ENCODE measurements around the gene TEAD3.
"Not testable (repeated sequence)": the region's sequence is repeated elsewhere in the genome, so short reads cannot be mapped to it uniquely, and the experiment has no call there.

Gene TEAD3

GRCh38 chr6:35515939-35516338 is 19.1 kb upstream of the TEAD3 start:
- in situ Hi-C loops (cut with MboI; ENCODE audit: low pct_unique_long_range_greater_than_20kb, low sequenced_read_pairs); DNase-seq: not testable (repeated sequence)

DNA sequence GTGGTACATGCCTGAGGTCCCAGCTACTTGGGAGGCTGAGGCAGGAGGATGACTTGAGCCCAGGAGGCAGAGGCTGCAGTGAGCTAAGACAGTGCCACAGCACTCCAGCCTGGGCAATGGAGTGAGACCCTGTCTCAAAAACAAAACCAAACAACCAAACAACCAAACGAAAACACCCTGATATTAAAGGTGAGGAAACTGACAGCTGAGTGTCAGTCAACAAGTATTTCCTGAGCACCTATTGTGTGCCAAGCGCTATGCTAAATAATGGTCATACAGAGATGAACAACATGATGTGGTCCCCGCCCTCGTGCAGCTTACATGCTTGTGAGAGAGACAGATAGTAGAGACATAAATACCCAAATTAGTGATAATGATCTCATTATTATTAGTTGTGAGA is 17.7 kb upstream of the TEAD3 start:
- in situ Hi-C loops (cut with MboI; ENCODE audit: low pct_unique_long_range_greater_than_20kb, low sequenced_read_pairs): no loop called here

GRCh38 chr6:35512740-35513139 is 15.9 kb upstream of the TEAD3 start, which contains the start of gene TULP1:
Gene TULP1 (minus strand): TSS chr6:35512896. CDS start chr6:35512858, 38 bp downstream.
- in situ Hi-C loops (cut with MboI; ENCODE audit: low pct_unique_long_range_greater_than_20kb, low sequenced_read_pairs): no loop called here
- DNase-seq: no peak

More for the DNA sequence above, 17.7 kb upstream of the TEAD3 start:
- DNase-seq: no peak

DNA sequence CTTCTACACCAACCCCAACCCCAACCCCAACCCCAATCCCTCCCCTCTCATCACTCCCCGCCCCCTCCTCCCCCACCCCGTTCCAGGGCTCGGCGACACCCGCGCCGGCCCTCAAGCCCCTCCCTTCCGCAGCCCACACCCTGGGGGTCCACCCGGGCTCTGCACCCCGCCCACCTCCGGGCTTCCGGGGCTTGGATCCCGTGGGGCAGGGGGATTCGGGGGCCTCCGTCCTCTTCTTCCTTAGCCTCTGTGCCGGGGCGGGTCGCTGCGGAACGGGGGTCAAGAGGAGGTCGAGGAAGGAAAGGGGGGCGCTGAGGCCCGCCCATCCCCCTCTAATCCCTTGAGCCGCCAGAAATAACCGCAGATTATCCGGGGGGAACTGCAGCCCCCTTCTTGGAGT is 15.1 kb upstream of the TEAD3 start:
- in situ Hi-C loops (cut with MboI; ENCODE audit: low pct_unique_long_range_greater_than_20kb, low sequenced_read_pairs): no loop called here
- no peak for DNase-seq

GRCh38 chr6:35511562-35511941 is 14.7 kb upstream of the TEAD3 start:
- in situ Hi-C loops (cut with MboI; ENCODE audit: low pct_unique_long_range_greater_than_20kb, low sequenced_read_pairs): no loop called here
- DNase-seq: no peak

DNA sequence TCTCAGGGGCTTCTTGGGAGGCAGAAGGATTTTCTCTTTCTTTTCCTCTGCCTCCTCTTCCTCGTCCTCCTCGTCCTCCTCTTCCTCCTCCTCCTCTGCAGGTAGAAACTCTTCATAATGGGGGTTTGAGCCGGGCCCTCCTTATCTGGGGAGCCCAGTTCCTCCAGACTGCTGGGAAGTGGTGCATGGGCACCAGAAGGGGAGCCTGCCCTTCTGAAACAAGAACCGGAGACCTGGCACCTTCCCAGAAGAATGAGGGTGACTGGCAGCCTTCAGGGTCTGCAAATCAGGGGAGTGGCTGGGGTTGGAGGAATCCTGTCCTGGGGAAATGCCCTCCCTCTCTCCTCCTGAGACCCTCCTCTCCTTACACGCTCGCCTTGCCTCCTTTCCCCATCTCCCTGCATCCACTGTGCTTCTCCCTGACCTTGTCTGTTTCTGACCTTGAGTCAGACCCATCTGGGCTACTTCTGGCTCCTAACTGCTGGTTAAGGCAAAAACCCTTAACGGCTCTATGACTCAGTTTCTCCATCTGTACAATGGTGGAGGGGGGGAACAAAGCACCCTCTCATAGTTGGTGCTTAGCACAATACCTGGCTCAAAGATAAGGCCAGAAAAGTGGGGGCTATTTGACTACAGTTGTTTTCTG is 14.2 kb upstream of the TEAD3 start:
- in situ Hi-C loops (cut with MboI; ENCODE audit: low pct_unique_long_range_greater_than_20kb, low sequenced_read_pairs): no loop called here
- no peak for DNase-seq

DNA sequence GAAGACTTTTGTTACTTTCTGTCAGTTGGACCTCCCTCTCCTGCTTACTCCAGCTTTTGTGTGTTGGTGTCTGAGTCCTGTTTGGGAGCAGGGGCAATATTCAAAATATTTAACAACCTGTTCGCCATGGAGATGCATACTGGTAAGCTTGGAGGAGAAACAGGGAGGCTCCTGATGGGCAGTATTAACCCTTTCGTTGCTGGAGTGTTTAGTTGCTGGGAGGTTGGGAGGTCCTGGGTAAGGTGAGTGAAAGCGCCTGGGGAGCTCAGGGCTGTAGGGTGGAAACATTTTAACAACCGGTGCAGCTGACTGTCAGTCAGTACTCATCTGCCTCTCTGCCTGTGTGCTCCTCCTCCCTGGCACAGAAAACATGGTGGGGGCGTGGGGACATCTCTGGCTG is 11.7 kb upstream of the TEAD3 start:
- no peak for DNase-seq

DNA sequence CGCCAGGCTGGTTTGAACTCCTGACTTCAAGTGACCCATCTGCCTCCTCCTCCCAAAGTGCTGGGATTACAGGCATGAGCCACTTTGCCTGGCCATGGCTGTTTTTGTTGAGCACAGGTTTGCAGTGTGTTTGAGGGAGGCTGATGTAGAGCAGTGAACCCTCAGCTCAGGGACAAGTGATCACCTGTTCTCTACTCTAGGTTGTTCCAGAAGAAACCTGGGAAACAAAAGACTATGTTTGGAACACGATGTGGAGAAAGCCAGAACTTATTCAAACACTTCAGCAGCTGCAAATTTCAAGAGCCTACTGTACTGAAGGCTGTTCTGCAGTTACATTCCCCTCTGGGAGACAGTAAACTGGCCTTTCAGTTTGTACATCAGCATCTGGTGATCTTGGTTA is 11.1 kb upstream of the TEAD3 start:
- no peak for DNase-seq
- in situ Hi-C loops (cut with MboI; ENCODE audit: low pct_unique_long_range_greater_than_20kb, low sequenced_read_pairs): no loop called here

More for the DNA sequence above, 11.7 kb upstream of the TEAD3 start:
- in situ Hi-C loops (cut with MboI; ENCODE audit: low pct_unique_long_range_greater_than_20kb, low sequenced_read_pairs): no loop called here

- no peak for DNase-seq
- in situ Hi-C loops (cut with MboI; ENCODE audit: low pct_unique_long_range_greater_than_20kb, low sequenced_read_pairs): no loop called here
Observed at GRCh38 chr6:35507221-35507620, 10.3 kb upstream of the TEAD3 start.

GRCh38 chr6:35506536-35506935 is 9.7 kb upstream of the TEAD3 start:
- DNase-seq: no peak
- in situ Hi-C loops (cut with MboI; ENCODE audit: low pct_unique_long_range_greater_than_20kb, low sequenced_read_pairs): no loop called here

DNA sequence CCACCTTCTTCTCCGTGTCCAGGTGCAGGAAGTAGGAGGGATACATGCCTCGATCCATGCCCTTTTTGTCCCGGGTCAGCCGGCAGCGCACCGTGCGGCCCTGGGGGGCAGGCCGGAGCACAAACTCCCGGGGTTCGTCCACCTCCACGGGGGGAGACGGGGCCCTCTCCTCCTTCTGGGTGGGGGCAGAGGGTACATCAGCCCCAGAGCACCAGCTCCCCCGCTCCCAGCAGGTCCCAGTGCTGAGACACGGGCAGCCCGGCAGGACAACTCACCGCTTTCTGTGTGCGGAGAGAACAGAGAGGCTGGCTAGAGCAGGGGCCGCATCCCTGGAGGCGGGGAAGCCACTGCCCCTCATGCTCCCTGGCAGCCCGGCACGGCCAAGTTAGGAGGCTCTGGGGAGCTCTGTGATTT is 9.1 kb upstream of the TEAD3 start:
- in situ Hi-C loops (cut with MboI; ENCODE audit: low pct_unique_long_range_greater_than_20kb, low sequenced_read_pairs): no loop called here
- DNase-seq: no peak

DNA sequence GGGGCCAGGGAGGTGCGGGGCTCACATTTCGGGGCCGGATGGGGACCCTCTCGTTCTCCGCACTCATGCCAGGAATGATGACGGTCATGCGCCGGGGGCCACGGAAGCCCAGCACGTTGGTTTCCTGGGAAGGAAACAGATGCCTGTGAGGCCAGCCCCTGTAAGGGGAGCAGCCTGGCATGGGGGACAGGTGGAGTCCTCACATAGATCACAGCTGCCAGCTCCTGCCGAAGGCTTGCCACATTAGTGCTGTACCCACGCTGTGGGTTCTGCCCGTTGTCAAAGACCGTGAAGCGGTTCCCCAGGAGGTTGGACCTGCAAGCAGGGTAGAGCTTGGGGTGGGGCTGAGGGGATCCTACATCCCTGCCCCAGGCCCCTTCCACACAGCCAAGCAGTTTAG is 6.7 kb upstream of the TEAD3 start:
- no peak for DNase-seq
- in situ Hi-C loops (cut with MboI; ENCODE audit: low pct_unique_long_range_greater_than_20kb, low sequenced_read_pairs): no loop called here

DNA sequence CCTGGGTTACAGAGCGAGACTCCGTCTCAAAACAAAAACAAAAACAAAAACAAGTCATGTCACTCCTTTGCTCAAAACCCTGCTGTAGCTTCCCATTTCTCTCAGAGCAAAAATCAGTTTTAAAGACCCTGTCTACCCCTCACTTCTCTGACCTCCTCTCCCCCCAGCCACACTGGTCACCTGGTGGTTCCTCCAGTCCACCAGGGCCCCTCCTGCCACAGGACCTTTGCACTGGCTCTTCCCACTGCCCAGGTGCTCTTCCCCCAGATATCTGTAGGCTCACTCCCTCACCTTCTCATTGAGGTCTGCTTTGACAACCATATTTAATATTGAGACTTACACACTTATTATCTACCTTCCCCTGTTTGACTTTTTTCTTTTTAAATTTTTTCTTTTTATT is 4.9 kb upstream of the TEAD3 start:
- DNase-seq: no peak
- in situ Hi-C loops (cut with MboI; ENCODE audit: low pct_unique_long_range_greater_than_20kb, low sequenced_read_pairs): no loop called here

- DNase-seq: no peak
Observed at GRCh38 chr6:35500782-35501181, 3.9 kb upstream of the TEAD3 start.

DNA sequence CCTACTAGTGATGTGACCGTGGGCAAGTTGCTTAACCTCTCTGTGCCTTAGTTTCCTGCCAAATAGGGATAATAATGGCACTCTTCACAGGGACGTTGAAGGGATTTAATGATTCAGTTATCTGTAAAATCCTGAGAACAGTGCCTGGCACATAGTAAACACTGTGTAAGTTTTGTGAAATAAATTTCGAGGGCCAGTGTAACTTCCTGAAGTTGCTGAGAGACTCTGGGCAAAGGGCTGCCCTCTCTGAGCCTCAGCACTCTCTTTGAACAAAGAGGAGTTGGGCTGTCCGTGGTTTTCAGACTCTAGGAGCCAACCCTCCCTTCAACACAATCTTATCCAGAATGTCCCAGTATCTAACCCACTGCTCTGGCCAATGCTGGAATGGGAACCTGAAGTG is 2.5 kb upstream of the TEAD3 start:
- DNase-seq: no peak
- in situ Hi-C loops (cut with MboI; ENCODE audit: low pct_unique_long_range_greater_than_20kb, low sequenced_read_pairs): no loop called here

More at GRCh38 chr6:35500782-35501181, 3.9 kb upstream of the TEAD3 start:
- in situ Hi-C loops (cut with MboI; ENCODE audit: low pct_unique_long_range_greater_than_20kb, low sequenced_read_pairs): no loop called here

DNA sequence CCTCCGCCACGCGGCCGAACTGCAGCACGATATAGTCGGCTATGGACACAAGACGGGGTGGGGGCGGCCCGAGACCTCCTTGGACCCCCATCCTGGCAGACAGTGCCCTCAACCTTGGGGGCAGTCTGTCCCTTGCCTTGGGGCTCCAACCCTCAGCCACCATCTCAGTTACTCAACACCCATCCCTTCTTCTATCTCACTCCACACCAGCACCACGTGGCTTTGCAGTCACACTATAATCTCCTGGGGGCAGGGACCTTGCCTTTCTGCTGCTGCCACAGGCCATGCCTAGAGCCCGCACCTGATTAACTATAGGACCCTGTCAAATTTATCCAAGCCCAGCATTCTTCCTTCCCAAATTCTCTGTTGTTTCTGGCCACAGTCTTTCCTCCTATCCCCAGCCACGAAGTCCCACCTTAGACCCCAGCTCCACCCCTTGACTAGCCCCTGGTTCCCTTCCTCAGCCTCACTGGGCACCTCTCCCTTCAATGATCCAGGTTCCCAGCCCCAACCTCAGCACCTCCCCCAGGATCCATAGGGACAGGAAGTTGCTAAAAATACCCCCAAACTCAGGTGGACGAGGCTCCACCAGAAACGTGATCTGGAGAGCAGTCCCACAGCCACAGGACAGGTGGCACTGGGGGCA is 1.7 kb upstream of the TEAD3 start:
- DNase-seq: no peak
- in situ Hi-C loops (cut with MboI; ENCODE audit: low pct_unique_long_range_greater_than_20kb, low sequenced_read_pairs): no loop called here

- in situ Hi-C loops (cut with MboI; ENCODE audit: low pct_unique_long_range_greater_than_20kb, low sequenced_read_pairs): no loop called here
- peak; percentile 60 for DNase-seq
Observed at GRCh38 chr6:35497571-35498421, 917 bp upstream of the TEAD3 start.

DNA sequence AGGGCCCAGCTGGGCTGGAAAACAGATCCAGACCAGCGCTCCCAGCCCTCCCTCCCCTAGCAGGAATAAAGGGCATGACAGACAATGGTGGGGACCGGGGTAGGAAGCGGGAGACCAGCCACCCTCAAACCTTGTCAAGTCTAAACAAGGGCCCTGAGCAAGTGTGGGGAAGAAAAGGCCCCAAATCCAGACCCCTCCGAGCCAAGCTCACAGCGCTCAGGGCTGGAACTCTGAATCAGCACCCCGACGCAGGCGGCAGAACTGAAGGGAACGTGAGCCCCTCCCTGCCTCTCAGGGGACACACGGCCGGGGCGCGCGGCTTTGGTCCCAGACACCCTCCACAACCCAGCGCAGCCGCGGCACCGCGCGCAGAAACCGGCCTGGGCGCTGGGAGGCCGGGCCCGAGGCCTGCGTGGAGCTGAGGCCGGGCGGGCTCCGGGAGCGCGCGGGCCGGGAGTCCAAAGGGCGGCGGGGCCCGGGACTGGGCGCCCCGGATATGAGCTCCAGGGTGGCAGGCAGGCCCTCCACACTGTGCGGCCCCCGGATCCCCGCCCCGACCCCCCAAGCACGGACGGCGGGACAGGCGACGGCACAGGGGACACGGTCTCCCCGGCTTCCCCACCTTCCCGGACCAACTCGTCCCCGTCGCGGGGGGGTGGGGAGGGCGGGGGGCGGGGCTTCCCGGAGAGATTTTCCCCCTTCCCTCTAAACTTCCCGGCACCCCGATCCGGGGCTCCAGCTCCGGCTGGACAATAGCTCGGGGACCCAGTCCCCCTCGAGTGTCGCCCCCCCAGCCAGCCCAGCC is 641 bp downstream of the TEAD3 start:
- in situ Hi-C loops (cut with MboI; ENCODE audit: low pct_unique_long_range_greater_than_20kb, low sequenced_read_pairs): no loop called here
- DNase-seq: no peak

DNA sequence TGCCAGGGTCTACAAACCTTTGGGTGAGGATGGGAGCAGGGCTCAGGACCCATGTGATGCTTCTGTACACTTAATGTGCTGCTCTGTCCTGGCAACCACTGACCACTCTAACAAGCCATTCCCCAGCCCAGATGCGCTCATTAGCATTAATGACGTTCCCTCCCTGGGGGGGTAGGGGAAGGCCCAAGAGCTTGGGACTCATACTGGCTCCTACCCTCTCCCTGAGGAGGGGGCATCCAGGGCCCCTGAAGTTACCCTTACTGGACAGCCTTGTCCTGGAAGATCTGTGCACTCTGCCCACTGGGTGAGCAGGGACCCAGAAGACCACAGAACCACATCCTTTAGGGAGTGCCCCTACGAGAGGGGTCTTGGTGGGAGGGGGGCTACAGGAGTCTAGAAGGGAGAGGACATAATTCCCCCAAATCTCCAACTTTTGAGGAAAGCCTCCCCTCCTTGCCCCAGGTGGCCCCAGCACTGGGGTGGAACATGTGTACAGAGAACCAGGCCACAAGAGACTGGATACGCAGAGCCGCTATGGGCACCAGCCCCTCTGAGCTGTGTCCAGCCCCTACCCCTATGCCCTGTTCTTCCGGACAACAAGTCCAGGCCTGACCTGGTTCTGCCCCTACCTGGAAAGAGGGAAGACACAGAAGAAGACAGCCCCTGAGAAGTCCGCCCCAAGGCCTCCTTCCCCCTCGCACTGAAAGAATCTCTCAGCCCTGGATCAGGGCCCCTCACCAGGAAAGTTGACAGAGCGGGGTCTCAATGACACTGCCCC is 1.4 kb downstream of the TEAD3 start:
- in situ Hi-C loops (cut with MboI; ENCODE audit: low pct_unique_long_range_greater_than_20kb, low sequenced_read_pairs): no loop called here
- no peak for DNase-seq

All from KBM-7 (cell line).